ENCODE results near the gene NBPF12.
"Not testable (repeated sequence)": the region's sequence is repeated elsewhere in the genome, so short reads cannot be mapped to it uniquely, and the experiment has no call there.

- TF ChIP-seq CTCF (conservative IDR thresholded peaks at IDR 0.05; ENCODE audit: low read length); EZH2phosphoT487 (IDR thresholded peaks at IDR 0.05; ENCODE audit: borderline replicate concordance, low read depth, low read length): not testable (repeated sequence)
Observed at GRCh38 chr1:146964340-146964739, 26.2 kb downstream of the NBPF12 start.
